Liver (tissue), 9 donors: Measurements from ENCODE around the gene AIDA. TPM values are rescaled to one million over a fixed set of nuclear protein-coding genes. Genes with fewer than 3 reads are reported as not detected.
A peak's percentile ranks its signal among the peaks of the same experiment; 100 is the strongest.

Experiments used
- DNase-seq: peaks from one replicate; pipeline ENCODE4 v3.0.0-alpha.2; 2017; ENCODE audit warnings: low spot score
- H3K27ac ChIP-seq, 2 donors: one replicate each; pipeline ENCODE4 v1.7.0; 2013; ENCODE audit warnings: inconsistent platforms in 2 of 2, low read length in 2 of 2, control low read depth in 1 of 2, low read depth in 1 of 2, mild to moderate bottlenecking in 1 of 2
- H3K27me3 ChIP-seq, 4 donors: one replicate each; pipeline versions ENCODE4 v1.6.1 to v1.7.0; 2013; ENCODE audit warnings: low read length in 3 of 4, inconsistent platforms in 1 of 4, mild to moderate bottlenecking in 1 of 4, moderate library complexity in 1 of 4; ENCODE audit not compliant: control insufficient read depth in 4 of 4, insufficient read depth in 4 of 4
- H3K36me3 ChIP-seq, 4 donors: one replicate each; pipeline versions ENCODE4 v1.6.1 to v1.7.0; 2013; ENCODE audit warnings: low read length in 3 of 4, mild to moderate bottlenecking in 3 of 4, low read depth in 1 of 4, moderate library complexity in 1 of 4; ENCODE audit not compliant: control insufficient read depth in 4 of 4, insufficient read depth in 3 of 4
- H3K4me1 ChIP-seq, 4 donors: one replicate each; pipeline versions ENCODE4 v1.6.1 to v1.7.0; 2013; ENCODE audit warnings: low read length in 3 of 4, mild to moderate bottlenecking in 3 of 4, moderate library complexity in 1 of 4; ENCODE audit not compliant: control insufficient read depth in 4 of 4, insufficient read depth in 4 of 4
- H3K4me3 ChIP-seq, 3 donors: one replicate each; pipeline versions ENCODE4 v1.6.1 to v1.7.0; 2013; ENCODE audit warnings: low read length in 3 of 3, control low read depth in 1 of 3, low read depth in 1 of 3, mild to moderate bottlenecking in 1 of 3
- H3K9ac ChIP-seq, 2 donors: one replicate each; pipeline ENCODE4 v1.7.0; 2013; ENCODE audit warnings: low read length in 2 of 2, mild to moderate bottlenecking in 2 of 2, moderate library complexity in 2 of 2, control low read depth in 1 of 2, low read depth in 1 of 2
- H3K9me3 ChIP-seq, 4 donors: one replicate each; pipeline versions ENCODE4 v1.6.1 to v1.7.0; 2013; ENCODE audit warnings: low read length in 3 of 4; ENCODE audit not compliant: control insufficient read depth in 4 of 4
- ATF3 ChIP-seq: IDR thresholded peaks from 2 replicates; pipeline ENCODE4 v1.6.1; 2016; ENCODE audit warnings: antibody characterized with exemption
- CTCF ChIP-seq: fragments of 150-350 bp; IDR thresholded peaks from 2 replicates; pipeline ENCODE4 v1.5.1; 2017; ENCODE audit warnings: improper control_type of control experiment, low read depth, low read length; ENCODE audit not compliant: missing input control
- EGR1 ChIP-seq, 2 donors: IDR thresholded peaks; 2 replicates each; pipeline ENCODE4 v1.6.1; 2016 to 2018; ENCODE audit warnings: antibody characterized with exemption in 2 of 2, low read depth in 2 of 2
- FOXA1 ChIP-seq: IDR thresholded peaks from 2 replicates; pipeline ENCODE4 v1.6.1; 2016; ENCODE audit warnings: antibody characterized with exemption
- FOXA2 ChIP-seq: IDR thresholded peaks from 2 replicates; pipeline ENCODE4 v1.6.1; 2016; ENCODE audit warnings: antibody characterized with exemption
- HNF4A ChIP-seq, 2 donors: conservative IDR thresholded peaks; 2 replicates each; pipeline ENCODE4 v1.6.1; 2016; ENCODE audit warnings: antibody characterized with exemption in 2 of 2, mild to moderate bottlenecking in 2 of 2
- JUND ChIP-seq, 2 donors: IDR thresholded peaks; 2 replicates each; pipeline ENCODE4 v1.6.1; 2016; ENCODE audit warnings: antibody characterized with exemption in 2 of 2
- MAX ChIP-seq: IDR thresholded peaks from 2 replicates; pipeline ENCODE4 v1.6.1; 2016; ENCODE audit warnings: antibody characterized with exemption
- NR2F2 ChIP-seq: IDR thresholded peaks from 2 replicates; pipeline ENCODE4 v1.6.1; 2016; ENCODE audit warnings: antibody characterized with exemption
- RAD21 ChIP-seq, 2 donors: IDR thresholded peaks; 2 replicates each; pipeline ENCODE4 v1.6.1; 2016; ENCODE audit warnings: antibody characterized with exemption in 2 of 2, mild to moderate bottlenecking in 2 of 2
- REST ChIP-seq: IDR thresholded peaks from 2 replicates; pipeline ENCODE4 v1.6.1; 2016; ENCODE audit warnings: antibody characterized with exemption, mild to moderate bottlenecking
- RXRA ChIP-seq, 2 donors: IDR thresholded peaks; 2 replicates each; pipeline ENCODE4 v1.6.1; 2017 to 2018; ENCODE audit warnings: antibody characterized with exemption in 2 of 2, mild to moderate bottlenecking in 1 of 2
- SP1 ChIP-seq: IDR thresholded peaks from 2 replicates; pipeline ENCODE4 v1.6.1; 2018; ENCODE audit warnings: antibody characterized with exemption, mild to moderate bottlenecking
- TAF1 ChIP-seq: conservative IDR thresholded peaks from 2 replicates; pipeline ENCODE4 v1.6.1; 2016; ENCODE audit warnings: antibody characterized with exemption, mild to moderate bottlenecking
- YY1 ChIP-seq: IDR thresholded peaks from 2 replicates; pipeline ENCODE4 v1.6.1; 2016; ENCODE audit warnings: antibody characterized with exemption, mild to moderate bottlenecking
- ZBTB33 ChIP-seq: IDR thresholded peaks from 2 replicates; pipeline ENCODE4 v1.6.1; 2016; ENCODE audit warnings: antibody characterized with exemption
- WGBS: extraction: QIAGEN DNeasy Blood & Tissue Kit; methylation state at CpG from one replicate; pipeline ENCODE4 v1.1.7; 2013; 5-methylcytosine and 5-hydroxymethylcytosine counted together
- polyA plus RNA-seq, 2 donors: library from polyadenylated mRNA; stranded (reverse) in 1 of 2; unstranded in 1 of 2; fragments of 200-250 nt in 1 of 2; fragments of >200 nt in 1 of 2; fragmentation: Nextera tagmentation in 1 of 2; extraction: Ambion mirVana in 1 of 2; gene quantifications; one replicate each; pipeline versions ENCODE4 v1.2.1 to v1.2.3, GENCODE V29; 2013 to 2015
- total RNA-seq, 2 donors: library from RNA; depleted of rRNA; stranded (reverse); fragments of >200 nt; gene quantifications; one replicate each; pipeline ENCODE4 v1.2.3, GENCODE V29; 2014
- donor health status: healthy.
- donor health status: healthy.
- donor health status: healthy.
- donor health status: healthy.
- donor health status: healthy.

Gene AIDA
- total and polyA plus RNA-seq, 4 donors: 9.3 to 48.2 (median 21.5) TPM

- Histone ChIP-seq H3K36me3 (peaks cover 17 to 83% (median 80%) of the 10 kb centered on the region in 4 donors), H3K27me3 (no peaks in the 10 kb centered on the region), H3K4me1 (no peaks in the 10 kb centered on the region), H3K9ac (no peak overlapping the region), H3K9me3 (no peaks in the 10 kb centered on the region), H3K4me3 (no peak overlapping the region), H3K27ac (no peak overlapping the region)
- no peak for TF ChIP-seq YY1
- no peak for TF ChIP-seq FOXA1
- TF ChIP-seq REST: no peak
- TF ChIP-seq RXRA (IDR thresholded peaks at IDR 0.05): no peak
- no peak for TF ChIP-seq NR2F2
- TF ChIP-seq ZBTB33: no peak
- TF ChIP-seq FOXA2: no peak
- TF ChIP-seq ATF3: no peak
- no peak for TF ChIP-seq CTCF
- no peak for TF ChIP-seq TAF1
- TF ChIP-seq HNF4A (conservative IDR thresholded peaks at IDR 0.05): no peak
- TF ChIP-seq EGR1 (IDR thresholded peaks at IDR 0.05; ENCODE audit: low read depth in 2 of 2): no peak
- DNase-seq: no peak
- whole genome bisulfite sequencing: 98% methylated on average over 4 of the region's 4 CpGs
These were observed 48.8 kb downstream of the AIDA start for GRCh38 chr1:222663431-222663934.

- H3K4me1 ChIP-seq: peaks cover 2 to 14% (median 6%) of the 10 kb centered on the region in 4 donors
- WGBS: 31% methylated on average over 2 of the region's 2 CpGs
- H3K4me3 ChIP-seq: no peak overlapping the region
- no peaks in the 10 kb centered on the region for H3K9me3 ChIP-seq
- no peak for TF ChIP-seq RAD21 (IDR thresholded peaks at IDR 0.05)
- peak; percentile 59 for TF ChIP-seq NR2F2
- TF ChIP-seq JUND (IDR thresholded peaks at IDR 0.05): no peak
- peak; percentile 20 to 21 for TF ChIP-seq HNF4A (conservative IDR thresholded peaks at IDR 0.05)
- TF ChIP-seq MAX: no peak
- TF ChIP-seq RXRA (IDR thresholded peaks at IDR 0.05): peak; percentile 61 to 70
- TF ChIP-seq SP1: peak; percentile 24
- no peaks in the 10 kb centered on the region for H3K27me3 ChIP-seq
- peaks cover 12 to 78% (median 61%) of the 10 kb centered on the region in 4 donors for H3K36me3 ChIP-seq
- no peak for DNase-seq
- H3K27ac ChIP-seq: peak overlapping the region in 1 of 2 donors; percentile 12
- H3K9ac ChIP-seq: no peak overlapping the region
These were observed 54.4 kb downstream of the AIDA start for GRCh38 chr1:222657899-222658298.
